Esophagus mucosa (tissue), 1 donor: Measurements from ENCODE around the gene SLC35E3. TPM values are rescaled to one million over a fixed set of nuclear protein-coding genes. Genes with fewer than 3 reads are reported as not detected.

ENCODE experiments used
- ATAC-seq: fragments of 200-7000 bp; cut with Tn5 transposase; one replicate; pipeline ENCODE4 v1.9.1; 2020
- total RNA-seq: library from RNA; stranded (reverse); gene quantifications from one replicate; pipeline ENCODE4 v1.2.4, GENCODE V29; 2023
- donor health status: DM: yes; HTN: yes; CAD: no.

SLC35E3 gene
- total RNA-seq, 1 donor from 2014 or later: 10.7 TPM

GRCh38 chr12:68771223-68771925, 25.4 kb downstream of the SLC35E3 start:
- ATAC-seq: no peak

GRCh38 chr12:68772714-68773113, 26.7 kb downstream of the SLC35E3 start:
- ATAC-seq: no peak

- ATAC-seq: no peak
These were observed 27.6 kb downstream of the SLC35E3 start for GRCh38 chr12:68773582-68773981.

GRCh38 chr12:68775121-68775630, 29.2 kb downstream of the SLC35E3 start:
- no peak for ATAC-seq

- peak; percentile 23 for ATAC-seq
These were observed 31.1 kb downstream of the SLC35E3 start for GRCh38 chr12:68776976-68777610.

GRCh38 chr12:68779280-68779679, 33.3 kb downstream of the SLC35E3 start:
- no peak for ATAC-seq

- ATAC-seq: no peak
These were observed 34.8 kb downstream of the SLC35E3 start for GRCh38 chr12:68780731-68781130.

- ATAC-seq: no peak
These were observed 35.8 kb downstream of the SLC35E3 start for GRCh38 chr12:68781728-68782127.

- ATAC-seq: no peak
These were observed 38.0 kb downstream of the SLC35E3 start for GRCh38 chr12:68784015-68784414.

- ATAC-seq: peak; percentile 32
These were observed 39.4 kb downstream of the SLC35E3 start for GRCh38 chr12:68785358-68785757.

- ATAC-seq: no peak
These were observed 39.8 kb downstream of the SLC35E3 start for GRCh38 chr12:68785823-68786222.

GRCh38 chr12:68786929-68787328, 41.0 kb downstream of the SLC35E3 start:
- no peak for ATAC-seq

- ATAC-seq: no peak
These were observed 42.7 kb downstream of the SLC35E3 start for GRCh38 chr12:68788554-68789143.

- no peak for ATAC-seq
These were observed 43.3 kb downstream of the SLC35E3 start for GRCh38 chr12:68789144-68789878.

- no peak for ATAC-seq
These were observed 44.3 kb downstream of the SLC35E3 start for GRCh38 chr12:68790081-68790951.

GRCh38 chr12:68790952-68791234, 44.9 kb downstream of the SLC35E3 start:
- no peak for ATAC-seq

- ATAC-seq: no peak
These were observed 46.0 kb downstream of the SLC35E3 start for GRCh38 chr12:68791897-68792481.

GRCh38 chr12:68792952-68793351, 47.0 kb downstream of the SLC35E3 start:
- peak; percentile 72 for ATAC-seq

- ATAC-seq: no peak
These were observed 47.5 kb downstream of the SLC35E3 start for GRCh38 chr12:68793436-68793835.

GRCh38 chr12:68793975-68794652, 48.1 kb downstream of the SLC35E3 start:
- ATAC-seq: peak; percentile 6

GRCh38 chr12:68794653-68795251, 48.8 kb downstream of the SLC35E3 start:
- ATAC-seq: peak; percentile 82
